HL-60 (cell line): ENCODE results near the gene PLEKHG4B.

Experiments
- CTCF ChIP-seq: IDR thresholded peaks from one replicate; pipeline ENCODE4 v1.5.1; 2011; ENCODE audit warnings: low read length, control low read depth, inconsistent platforms; ENCODE audit not compliant: insufficient read depth
- POLR2AphosphoS5 ChIP-seq: IDR thresholded peaks from 2 replicates; pipeline ENCODE4 v1.6.1; 2012; ENCODE audit warnings: low read depth
- SPI1 ChIP-seq: IDR thresholded peaks from 2 replicates; pipeline ENCODE4 v1.6.1; 2012; ENCODE audit warnings: low read depth, mild to moderate bottlenecking, borderline replicate concordance
- TF ChIP-seq, protein P1 (sequence below): IDR thresholded peaks from 2 replicates; pipeline ENCODE4 v1.6.1; 2012; ENCODE audit warnings: low read depth; ENCODE audit not compliant: insufficient replicate concordance

GRCh38 chr5:218457-219291 lies 126.7 kb downstream of the PLEKHG4B start:
- TF ChIP-seq CTCF (no peak), SPI1 (no peak), POLR2AphosphoS5 (no peak)
- TF ChIP-seq, protein P1, sequence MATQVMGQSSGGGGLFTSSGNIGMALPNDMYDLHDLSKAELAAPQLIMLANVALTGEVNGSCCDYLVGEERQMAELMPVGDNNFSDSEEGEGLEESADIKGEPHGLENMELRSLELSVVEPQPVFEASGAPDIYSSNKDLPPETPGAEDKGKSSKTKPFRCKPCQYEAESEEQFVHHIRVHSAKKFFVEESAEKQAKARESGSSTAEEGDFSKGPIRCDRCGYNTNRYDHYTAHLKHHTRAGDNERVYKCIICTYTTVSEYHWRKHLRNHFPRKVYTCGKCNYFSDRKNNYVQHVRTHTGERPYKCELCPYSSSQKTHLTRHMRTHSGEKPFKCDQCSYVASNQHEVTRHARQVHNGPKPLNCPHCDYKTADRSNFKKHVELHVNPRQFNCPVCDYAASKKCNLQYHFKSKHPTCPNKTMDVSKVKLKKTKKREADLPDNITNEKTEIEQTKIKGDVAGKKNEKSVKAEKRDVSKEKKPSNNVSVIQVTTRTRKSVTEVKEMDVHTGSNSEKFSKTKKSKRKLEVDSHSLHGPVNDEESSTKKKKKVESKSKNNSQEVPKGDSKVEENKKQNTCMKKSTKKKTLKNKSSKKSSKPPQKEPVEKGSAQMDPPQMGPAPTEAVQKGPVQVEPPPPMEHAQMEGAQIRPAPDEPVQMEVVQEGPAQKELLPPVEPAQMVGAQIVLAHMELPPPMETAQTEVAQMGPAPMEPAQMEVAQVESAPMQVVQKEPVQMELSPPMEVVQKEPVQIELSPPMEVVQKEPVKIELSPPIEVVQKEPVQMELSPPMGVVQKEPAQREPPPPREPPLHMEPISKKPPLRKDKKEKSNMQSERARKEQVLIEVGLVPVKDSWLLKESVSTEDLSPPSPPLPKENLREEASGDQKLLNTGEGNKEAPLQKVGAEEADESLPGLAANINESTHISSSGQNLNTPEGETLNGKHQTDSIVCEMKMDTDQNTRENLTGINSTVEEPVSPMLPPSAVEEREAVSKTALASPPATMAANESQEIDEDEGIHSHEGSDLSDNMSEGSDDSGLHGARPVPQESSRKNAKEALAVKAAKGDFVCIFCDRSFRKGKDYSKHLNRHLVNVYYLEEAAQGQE: no peak
